CD4-positive, alpha-beta T cell (primary cell): Measurements from ENCODE around the gene EML6. TPM values are rescaled to one million over a fixed set of nuclear protein-coding genes. Genes with fewer than 3 reads are reported as not detected.

Experiments
- ATAC-seq: fragments of 200-7000 bp; cut with Tn5 transposase; one replicate; pipeline ENCODE4 v1.10.0; 2022; ENCODE audit warnings: mild to moderate bottlenecking; ENCODE audit not compliant: poor library complexity
- CTCF ChIA-PET: fragments of 350-600 bp; sonication (Branson Sonifier 250); formaldehyde crosslinking; loops from one replicate; lab custom pipeline; 2021; ENCODE audit warnings: antibody characterized with exemption, inconsistent platforms; lab: Charles Lee
- POLR2A ChIA-PET: fragments of 350-600 bp; sonication (Branson Sonifier 250); formaldehyde crosslinking; loops from one replicate; lab custom pipeline; 2021; ENCODE audit warnings: antibody characterized with exemption, inconsistent platforms; lab: Charles Lee
- DNase-seq, 14 experiments: peaks; one replicate each; pipeline ENCODE4 v3.0.0-alpha.2; 2013 to 2020; ENCODE audit warnings: mixed read lengths in 2 of 14
- H3K27ac ChIP-seq, 2 donors: one replicate each; pipeline versions ENCODE4 v1.5.1 to v1.7.0; 2013; ENCODE audit warnings: low read length in 2 of 2, low read depth in 1 of 2, mild to moderate bottlenecking in 1 of 2
- H3K27me3 ChIP-seq, 2 experiments: 1 replicate in 1 of 2; 2 replicates in 1 of 2; pipeline versions ENCODE4 v1.6.1 to v1.7.0; 2013; ENCODE audit warnings: low read length in 2 of 2, control low read depth in 1 of 2, mild to moderate bottlenecking in 1 of 2, moderate library complexity in 1 of 2; ENCODE audit not compliant: insufficient read depth in 2 of 2, control insufficient read depth in 1 of 2
- H3K36me3 ChIP-seq: one replicate; pipeline ENCODE4 v1.6.1; 2013; ENCODE audit warnings: low read length, control low read depth; ENCODE audit not compliant: insufficient read depth
- H3K4me1 ChIP-seq: one replicate; pipeline ENCODE4 v1.6.1; 2013; ENCODE audit warnings: low read length, control low read depth; ENCODE audit not compliant: insufficient read depth
- H3K4me3 ChIP-seq: one replicate; pipeline ENCODE4 v1.5.1; 2013; ENCODE audit warnings: mild to moderate bottlenecking, low read length, moderate library complexity
- H3K9me3 ChIP-seq, 2 experiments: 1 replicate in 1 of 2; 2 replicates in 1 of 2; pipeline versions ENCODE4 v1.6.1 to v1.7.0; 2013; ENCODE audit warnings: low read length in 2 of 2, mild to moderate bottlenecking in 2 of 2, control low read depth in 1 of 2, moderate library complexity in 1 of 2; ENCODE audit not compliant: control insufficient read depth in 1 of 2, insufficient read depth in 1 of 2
- H3K27ac Mint-ChIP-seq: one replicate; pipeline ENCODE4 v1.8.0; 2020; ENCODE audit warnings: mixed read lengths
- H3K27me3 Mint-ChIP-seq: one replicate; pipeline ENCODE4 v1.8.0; 2021; ENCODE audit warnings: mixed read lengths
- H3K36me3 Mint-ChIP-seq: one replicate; pipeline ENCODE4 v1.8.0; 2021; ENCODE audit warnings: low read depth, mixed read lengths
- H3K4me1 Mint-ChIP-seq: one replicate; pipeline ENCODE4 v1.8.0; 2021; ENCODE audit warnings: low read depth, mixed read lengths
- H3K4me3 Mint-ChIP-seq: one replicate; pipeline ENCODE4 v1.8.0; 2020; ENCODE audit warnings: mild to moderate bottlenecking, mixed read lengths
- H3K9me3 Mint-ChIP-seq: one replicate; pipeline ENCODE4 v1.8.0; 2020; ENCODE audit warnings: mixed read lengths
- intact Hi-C, 2 experiments: fragments of 100-400 bp; cut with DNase I in 1 of 2; cut with micrococcal nuclease in 1 of 2; formaldehyde crosslinking; loops; one replicate each; pipeline versions ENCODE4 v1.15.1 to v1.9.0; 2023 to 2025; cut with DNase I, micrococcal nuclease
- total RNA-seq, 174 experiments: library from RNA in 2 of 174; stranded (reverse) in 2 of 174; gene quantifications; one replicate each; pipeline ENCODE4 v1.2.3 and lab custom pipeline; 2021 to 2026
- TF ChIP-seq, protein P1 (sequence below): fragments of 200-600 bp; IDR thresholded peaks from one replicate; pipeline ENCODE4 v1.8.0; 2022; ENCODE audit warnings: antibody characterized with exemption, mild to moderate bottlenecking

Gene EML6
- total RNA-seq, 2 experiments from 2014 or later = 0.22 to 0.34 TPM

DNA sequence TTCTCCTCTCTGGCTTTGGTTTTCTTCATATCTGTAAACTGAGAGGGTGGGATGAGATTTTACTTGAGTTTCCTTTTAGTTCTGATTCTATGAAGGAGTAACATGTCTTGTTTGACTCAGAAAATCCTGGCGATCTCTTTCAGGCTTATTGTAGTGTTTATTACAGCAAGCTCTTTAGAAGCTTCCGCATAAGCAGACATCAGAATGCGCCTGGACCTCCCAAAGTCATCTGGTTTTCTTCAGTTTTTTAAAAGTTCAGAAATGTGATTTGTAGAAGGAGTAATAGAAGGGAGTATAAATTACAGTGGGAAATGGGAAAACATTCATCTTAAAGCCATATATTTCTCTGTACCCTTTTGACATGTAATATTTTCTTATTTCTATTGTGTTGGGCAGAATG lies 68.4 kb downstream of the EML6 start:
- no peaks in the 10 kb centered on the region for H3K36me3 Mint-ChIP-seq
- POLR2A ChIA-PET = no interaction called here
- no peak overlapping the region for H3K27ac Mint-ChIP-seq
- H3K4me3 ChIP-seq = no peak overlapping the region
- no peaks in the 10 kb centered on the region for H3K36me3 ChIP-seq
- TF ChIP-seq, protein P1, sequence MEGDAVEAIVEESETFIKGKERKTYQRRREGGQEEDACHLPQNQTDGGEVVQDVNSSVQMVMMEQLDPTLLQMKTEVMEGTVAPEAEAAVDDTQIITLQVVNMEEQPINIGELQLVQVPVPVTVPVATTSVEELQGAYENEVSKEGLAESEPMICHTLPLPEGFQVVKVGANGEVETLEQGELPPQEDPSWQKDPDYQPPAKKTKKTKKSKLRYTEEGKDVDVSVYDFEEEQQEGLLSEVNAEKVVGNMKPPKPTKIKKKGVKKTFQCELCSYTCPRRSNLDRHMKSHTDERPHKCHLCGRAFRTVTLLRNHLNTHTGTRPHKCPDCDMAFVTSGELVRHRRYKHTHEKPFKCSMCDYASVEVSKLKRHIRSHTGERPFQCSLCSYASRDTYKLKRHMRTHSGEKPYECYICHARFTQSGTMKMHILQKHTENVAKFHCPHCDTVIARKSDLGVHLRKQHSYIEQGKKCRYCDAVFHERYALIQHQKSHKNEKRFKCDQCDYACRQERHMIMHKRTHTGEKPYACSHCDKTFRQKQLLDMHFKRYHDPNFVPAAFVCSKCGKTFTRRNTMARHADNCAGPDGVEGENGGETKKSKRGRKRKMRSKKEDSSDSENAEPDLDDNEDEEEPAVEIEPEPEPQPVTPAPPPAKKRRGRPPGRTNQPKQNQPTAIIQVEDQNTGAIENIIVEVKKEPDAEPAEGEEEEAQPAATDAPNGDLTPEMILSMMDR = no peak
- no peaks in the 10 kb centered on the region for H3K4me1 Mint-ChIP-seq
- CTCF ChIA-PET = no interaction called here
- DNase-seq = no peak
- no peaks in the 10 kb centered on the region for H3K9me3 ChIP-seq
- H3K4me3 Mint-ChIP-seq = no peak overlapping the region
- H3K4me1 ChIP-seq = no peaks in the 10 kb centered on the region
- peaks cover 12% of the 10 kb centered on the region for H3K27me3 Mint-ChIP-seq
- intact Hi-C loops = no loop called here
- no peak overlapping the region for H3K27ac ChIP-seq
- H3K9me3 Mint-ChIP-seq = no peaks in the 10 kb centered on the region
- ATAC-seq = no peak
- no peaks in the 10 kb centered on the region for H3K27me3 ChIP-seq

- no peak overlapping the region for H3K4me3 ChIP-seq
- ChIA-PET POLR2A (no interaction called here), CTCF (no interaction called here)
- intact Hi-C loops = no loop called here
- no peaks in the 10 kb centered on the region for H3K9me3 ChIP-seq
- ATAC-seq (no peak), DNase-seq (no peak)
- TF ChIP-seq, protein P1 = no peak
- H3K4me3 Mint-ChIP-seq = no peak overlapping the region
- H3K27ac ChIP-seq = no peak overlapping the region
- no peaks in the 10 kb centered on the region for H3K36me3 ChIP-seq
- peaks cover 12% of the 10 kb centered on the region for H3K27me3 Mint-ChIP-seq
- H3K9me3 Mint-ChIP-seq = no peaks in the 10 kb centered on the region
- peaks cover 0 to 3% of the 10 kb centered on the region in 2 experiments for H3K27me3 ChIP-seq
- no peaks in the 10 kb centered on the region for H3K4me1 ChIP-seq
- no peaks in the 10 kb centered on the region for H3K36me3 Mint-ChIP-seq
- no peaks in the 10 kb centered on the region for H3K4me1 Mint-ChIP-seq
- no peak overlapping the region for H3K27ac Mint-ChIP-seq
Observed at GRCh38 chr2:54797307-54797706, 73.8 kb downstream of the EML6 start.

DNA sequence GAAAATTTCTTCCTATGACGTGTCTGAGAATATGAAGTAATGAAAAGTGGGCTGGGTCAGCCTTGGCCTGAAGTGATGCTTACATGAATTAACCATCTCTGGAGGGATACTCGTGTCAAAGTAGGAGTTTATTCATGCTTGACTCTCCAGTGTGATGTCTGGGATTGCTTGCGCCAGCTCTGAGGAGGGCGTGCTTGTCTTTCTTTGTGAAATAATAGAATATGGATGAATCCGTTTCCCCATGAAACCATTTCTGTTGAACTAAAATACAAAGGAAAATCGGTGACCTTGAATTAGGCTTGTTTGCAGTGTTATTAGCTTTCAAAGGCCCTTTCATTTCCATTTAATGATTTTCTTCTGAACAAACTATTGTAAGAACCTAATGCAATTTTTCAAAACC lies 77.9 kb downstream of the EML6 start:
- Histone ChIP-seq H3K27me3 (peaks cover 0 to 3% of the 10 kb centered on the region in 2 experiments), H3K36me3 (no peaks in the 10 kb centered on the region), H3K27ac (no peak overlapping the region), H3K9me3 (no peaks in the 10 kb centered on the region), H3K4me3 (no peak overlapping the region), H3K4me1 (no peaks in the 10 kb centered on the region)
- no peaks in the 10 kb centered on the region for H3K27me3 Mint-ChIP-seq
- no peak overlapping the region for H3K27ac Mint-ChIP-seq
- intact Hi-C loops = no loop called here
- no peaks in the 10 kb centered on the region for H3K36me3 Mint-ChIP-seq
- ATAC-seq = no peak
- TF ChIP-seq, protein P1 = no peak
- no peak overlapping the region for H3K4me3 Mint-ChIP-seq
- ChIA-PET POLR2A (no interaction called here), CTCF (no interaction called here)
- H3K4me1 Mint-ChIP-seq = peaks cover 5% of the 10 kb centered on the region
- H3K9me3 Mint-ChIP-seq = peaks cover 1% of the 10 kb centered on the region
- no peak for DNase-seq
